Left forelimb (tissue), 1 donor: ENCODE results near the gene C4A.
"Not testable (repeated sequence)": the region's sequence is repeated elsewhere in the genome, so short reads cannot be mapped to it uniquely, and the experiment has no call there.

Experiments used
- DNase-seq: peaks from one replicate; pipeline ENCODE4 v3.0.0-alpha.2; 2018; ENCODE audit warnings: low spot score

The C4A gene

GRCh38 chr6:31961616-31962015 lies 20.2 kb upstream of the C4A start:
- no peak for DNase-seq

GRCh38 chr6:31963921-31964320 lies 17.9 kb upstream of the C4A start:
- DNase-seq: no peak

- no peak for DNase-seq
Observed at GRCh38 chr6:31965700-31966099, 16.2 kb upstream of the C4A start.

GRCh38 chr6:31966506-31966905 lies 15.4 kb upstream of the C4A start:
- DNase-seq: no peak

- no peak for DNase-seq
Observed at GRCh38 chr6:31966997-31967925, 14.6 kb upstream of the C4A start.

GRCh38 chr6:31967926-31968320 lies 13.9 kb upstream of the C4A start:
- no peak for DNase-seq

GRCh38 chr6:31968326-31968725 lies 13.5 kb upstream of the C4A start:
- DNase-seq: no peak

- DNase-seq: no peak
Observed at GRCh38 chr6:31968791-31969711, 12.8 kb upstream of the C4A start.

- no peak for DNase-seq
Observed at GRCh38 chr6:31969712-31970603, 11.9 kb upstream of the C4A start.

GRCh38 chr6:31970604-31971271 lies 11.1 kb upstream of the C4A start:
- DNase-seq: no peak

- no peak for DNase-seq
Observed at GRCh38 chr6:31971279-31971992, 10.4 kb upstream of the C4A start.

GRCh38 chr6:31971993-31972708 lies 9.7 kb upstream of the C4A start, which contains the start of gene DXO:
DXO (minus strand) TSS chr6:31972138; CDS start chr6:31971675, 463 bp downstream.
- DNase-seq: peak; percentile 97

- no peak for DNase-seq
Observed at GRCh38 chr6:31972709-31973350, 9.0 kb upstream of the C4A start.

- DNase-seq: not testable (repeated sequence)
Observed at GRCh38 chr6:31976065-31976464, 5.8 kb upstream of the C4A start.

GRCh38 chr6:31977816-31978431 lies 3.9 kb upstream of the C4A start:
- DNase-seq: no peak

GRCh38 chr6:31978831-31979230 lies 3.0 kb upstream of the C4A start:
- DNase-seq: no peak

- no peak for DNase-seq
Observed at GRCh38 chr6:31979238-31979898, 2.5 kb upstream of the C4A start.

- peak; percentile 48 for DNase-seq
Observed at GRCh38 chr6:31980195-31980876, 1.5 kb upstream of the C4A start.
